HL-60/S4 treated with retinoic acid at 250 ng/mL for 4 days and 3 days (cell line): ENCODE measurements around the gene CACNA1A.

Experiments
- in situ Hi-C: fragments of 300-500 bp; cut with MboI; formaldehyde crosslinking; loops from 2 replicates; pipeline ENCODE4 v1.7.0; 2022; ENCODE audit warnings: low sequenced_read_pairs

The CACNA1A gene

DNA sequence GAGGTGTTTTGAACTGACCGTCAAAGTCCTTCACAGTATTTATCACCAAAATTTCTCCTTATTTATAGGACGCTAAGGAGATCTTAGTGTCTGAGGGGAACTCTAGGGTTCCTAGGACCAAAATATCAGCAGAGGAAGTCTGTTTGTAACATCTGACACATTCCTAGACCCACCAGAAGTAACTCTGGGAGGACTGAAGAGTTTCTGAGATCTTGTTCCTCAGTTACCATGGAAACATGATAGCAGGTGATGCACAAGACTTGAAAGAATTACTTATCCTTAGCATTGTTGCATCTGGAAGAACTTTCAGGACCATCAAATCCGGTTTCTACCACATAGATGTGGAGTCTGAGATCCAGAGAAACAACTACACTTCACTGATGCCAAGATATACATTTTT is 191.5 kb downstream of the CACNA1A start:
- in situ Hi-C loops: no loop called here

DNA sequence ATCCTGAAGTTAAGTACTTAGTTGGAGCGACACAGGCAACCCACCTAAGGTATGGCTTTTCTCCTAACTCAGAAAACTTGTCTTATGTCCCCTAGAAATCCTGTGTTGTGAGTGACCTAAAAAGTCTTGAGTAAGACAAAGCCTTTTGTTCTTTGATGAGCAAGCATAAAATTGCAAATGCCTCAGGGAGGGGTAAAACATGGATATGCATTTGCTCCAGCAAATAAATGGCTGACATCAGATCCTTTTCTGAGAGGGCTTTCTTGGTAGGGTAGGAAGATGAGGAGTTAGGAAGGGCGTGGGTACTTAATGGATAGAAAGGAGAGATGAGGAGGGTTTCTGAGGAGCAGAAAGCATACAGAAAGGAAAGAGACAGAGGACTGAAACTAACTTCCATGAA is 192.4 kb downstream of the CACNA1A start:
- in situ Hi-C loops: no loop called here

GRCh38 chr19:13309864-13310263 is 196.4 kb downstream of the CACNA1A start:
- in situ Hi-C loops: no loop called here

GRCh38 chr19:13303381-13304129 is 202.7 kb downstream of the CACNA1A start:
- in situ Hi-C loops: no loop called here

GRCh38 chr19:13302526-13303270 is 203.6 kb downstream of the CACNA1A start:
- in situ Hi-C loops: no loop called here

- in situ Hi-C loops: no loop called here
Measured at GRCh38 chr19:13301627-13302334, 204.5 kb downstream of the CACNA1A start.

DNA sequence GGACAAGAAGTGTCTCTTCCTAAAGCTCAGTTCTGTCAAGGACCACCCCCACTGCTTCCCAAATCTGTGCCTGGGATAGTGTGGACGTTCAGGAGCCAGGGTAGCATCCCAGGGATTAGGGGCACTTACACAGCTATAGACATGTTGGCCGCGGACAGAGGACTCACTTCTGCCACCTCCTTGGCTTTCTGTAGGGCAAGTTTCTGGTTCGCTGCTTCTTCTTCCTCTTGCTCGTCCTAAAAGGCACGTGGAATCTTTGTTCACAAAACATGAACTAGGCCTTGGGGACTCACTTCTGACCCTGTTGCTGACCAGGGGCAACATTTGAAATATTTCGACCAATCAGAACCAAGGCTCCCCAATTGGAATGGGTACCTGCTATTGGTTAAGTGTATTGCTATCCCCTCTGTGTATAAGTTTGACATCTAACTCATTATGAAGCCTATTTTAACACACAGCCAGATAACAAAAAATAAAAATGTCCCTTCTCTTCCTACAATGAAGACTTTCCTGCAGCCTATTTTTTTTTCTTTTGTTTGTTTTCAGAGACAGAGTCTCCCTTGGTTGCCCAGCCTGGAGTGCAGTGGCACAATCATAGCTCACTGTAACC is 205.8 kb downstream of the CACNA1A start:
- in situ Hi-C loops: no loop called here

DNA sequence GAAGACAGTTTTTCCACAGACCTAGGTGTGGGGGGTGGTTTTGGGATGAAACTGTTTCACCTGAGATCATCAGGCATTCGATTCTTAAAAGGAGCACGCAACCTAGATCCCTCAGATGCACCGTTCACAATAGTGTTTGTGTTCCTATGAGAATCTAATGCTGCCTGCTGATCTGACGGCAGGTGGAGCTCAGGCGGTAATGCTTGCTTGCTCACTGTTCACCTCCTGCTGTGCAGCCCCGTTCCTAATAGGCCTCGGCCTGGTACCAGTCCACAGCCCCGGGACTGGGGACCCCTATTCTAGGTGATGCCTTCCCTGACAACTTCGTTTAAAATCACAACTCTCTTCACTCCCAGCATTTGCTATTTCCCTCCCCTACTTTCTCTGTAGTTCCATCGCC is 206.4 kb downstream of the CACNA1A start:
- in situ Hi-C loops: loop anchor here (25.0 kb wide), 2 partner anchors 287 to 562 kb away; no protein-coding TSS in a partner anchor

DNA sequence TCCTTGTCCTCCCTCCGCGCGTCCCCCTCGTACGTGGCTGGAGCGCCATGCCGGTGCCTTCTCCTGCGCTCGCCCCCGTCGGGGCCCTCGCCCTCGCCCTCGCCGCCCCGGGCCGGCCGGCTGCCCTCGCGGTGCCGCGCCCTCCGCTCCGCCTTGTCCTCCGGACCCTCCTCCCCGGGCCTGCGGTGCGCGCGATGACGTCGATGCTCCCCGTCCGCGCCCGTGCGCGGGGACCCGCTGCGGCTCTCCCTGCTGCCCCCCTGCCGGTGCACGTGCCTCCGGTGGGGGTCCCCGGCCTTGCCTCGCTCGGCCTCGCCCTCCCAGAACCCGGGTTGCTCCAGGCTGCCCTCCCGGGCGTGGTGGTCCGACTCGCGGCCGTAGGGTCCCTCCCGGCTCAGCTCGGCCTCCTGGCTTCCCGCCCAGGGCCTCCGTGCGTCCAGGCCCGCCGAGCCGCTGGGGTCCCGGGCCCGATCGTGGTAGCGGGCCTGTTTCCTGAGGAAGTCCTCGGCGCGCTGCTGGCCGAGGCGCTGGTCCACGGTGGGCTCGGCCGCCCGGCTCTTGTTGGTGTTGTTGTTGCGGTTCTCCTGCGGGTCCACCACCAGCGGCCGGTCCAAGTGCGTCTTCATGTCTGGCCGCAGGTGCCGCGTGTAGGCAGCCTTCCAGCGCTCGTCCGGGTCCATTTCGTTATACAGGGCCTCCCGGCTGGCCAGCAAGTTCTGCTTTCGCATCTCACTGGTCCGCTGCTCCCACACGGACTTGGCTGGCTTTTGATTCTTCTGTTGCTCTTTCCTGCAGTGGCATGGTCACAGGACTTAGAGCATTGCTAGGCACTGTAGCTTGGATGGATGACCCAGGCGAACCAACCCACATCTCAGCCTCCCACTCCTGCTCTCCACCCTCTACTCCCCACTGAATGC is 207.5 kb downstream of the CACNA1A start:
- in situ Hi-C loops: loop anchor here (25.0 kb wide), 2 partner anchors 288 to 563 kb away; no protein-coding TSS in a partner anchor

DNA sequence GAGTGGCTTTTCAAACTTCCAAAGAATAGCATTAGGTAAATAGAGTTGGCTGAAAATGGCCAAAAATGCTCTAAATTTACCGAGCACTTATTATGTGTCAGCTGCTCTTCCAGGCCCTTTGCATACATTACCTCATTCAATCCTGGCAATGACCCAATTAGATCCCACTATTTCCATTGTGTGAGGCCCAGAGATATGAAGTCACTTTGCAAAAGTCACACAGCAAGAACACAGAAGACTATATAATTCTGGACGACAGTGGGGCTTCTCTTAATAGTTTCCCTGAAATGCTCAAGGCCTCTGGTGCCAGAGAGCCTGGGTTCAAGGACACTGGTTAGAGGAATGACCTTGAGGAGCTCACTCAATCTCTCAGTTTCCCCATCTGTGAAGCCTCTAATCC is 209.3 kb downstream of the CACNA1A start:
- in situ Hi-C loops: loop anchor here (25.0 kb wide), 2 partner anchors 290 to 565 kb away; no protein-coding TSS in a partner anchor

DNA sequence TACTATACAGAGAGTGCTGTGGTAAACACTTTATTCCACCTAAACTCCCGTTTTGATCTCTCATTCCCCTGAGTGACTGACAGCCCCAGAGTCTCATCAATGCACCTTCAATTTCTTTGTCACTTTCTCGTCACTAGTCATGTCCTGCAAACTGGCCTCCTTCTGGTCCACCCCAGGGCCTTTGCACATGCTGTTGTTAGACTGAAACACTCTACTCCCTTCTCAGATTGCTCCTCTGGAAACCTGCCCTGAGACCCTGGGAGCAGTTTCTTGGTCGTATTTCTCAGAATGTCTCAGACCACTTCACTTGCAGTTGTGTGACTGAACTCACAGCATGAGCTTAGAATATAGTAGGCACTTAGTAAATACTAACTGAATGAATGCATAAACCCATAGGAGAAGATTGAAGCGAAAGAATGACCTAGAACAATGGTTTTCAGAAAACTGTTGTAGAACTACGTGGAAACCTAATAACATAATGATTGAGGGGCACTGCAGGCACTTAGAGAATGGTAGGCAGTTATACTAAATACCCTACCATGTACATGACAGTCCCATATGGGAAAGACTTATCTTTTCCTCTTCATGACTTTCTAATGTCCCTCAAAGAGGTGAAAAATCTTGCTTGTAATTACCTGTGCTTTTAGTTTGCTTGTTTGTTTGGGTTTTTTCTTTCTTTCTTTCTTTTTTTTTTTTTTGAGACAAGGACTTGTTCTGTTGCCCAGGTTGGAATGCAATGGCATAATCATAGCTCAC is 211.3 kb downstream of the CACNA1A start:
- in situ Hi-C loops: loop anchor here (25.0 kb wide), 2 partner anchors 292 to 567 kb away; no protein-coding TSS in a partner anchor

- in situ Hi-C loops: loop anchor here (25.0 kb wide), 2 partner anchors 295 to 570 kb away; no protein-coding TSS in a partner anchor
Measured at GRCh38 chr19:13291913-13292312, 214.4 kb downstream of the CACNA1A start.

DNA sequence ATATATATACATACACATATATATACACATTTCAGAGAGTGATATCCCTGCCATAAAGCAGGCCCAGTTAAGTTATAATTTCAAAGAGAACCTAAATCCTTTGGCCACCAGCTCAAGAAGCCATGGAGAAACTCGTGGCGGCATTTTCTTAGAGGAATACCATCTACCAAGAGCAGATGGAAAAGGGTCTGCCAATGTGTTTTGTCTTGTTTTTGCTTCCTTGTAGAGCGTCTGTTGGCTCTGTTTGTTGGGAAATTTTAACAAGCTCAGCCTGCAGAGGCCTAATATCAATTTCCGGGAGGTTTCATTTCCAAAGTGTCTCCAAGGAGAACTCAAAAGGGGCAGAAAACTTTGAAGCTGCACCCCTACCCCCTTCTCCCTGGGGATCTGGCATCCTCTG is 215.5 kb downstream of the CACNA1A start:
- in situ Hi-C loops: loop anchor here (25.0 kb wide), 2 partner anchors 297 to 572 kb away; no protein-coding TSS in a partner anchor

DNA sequence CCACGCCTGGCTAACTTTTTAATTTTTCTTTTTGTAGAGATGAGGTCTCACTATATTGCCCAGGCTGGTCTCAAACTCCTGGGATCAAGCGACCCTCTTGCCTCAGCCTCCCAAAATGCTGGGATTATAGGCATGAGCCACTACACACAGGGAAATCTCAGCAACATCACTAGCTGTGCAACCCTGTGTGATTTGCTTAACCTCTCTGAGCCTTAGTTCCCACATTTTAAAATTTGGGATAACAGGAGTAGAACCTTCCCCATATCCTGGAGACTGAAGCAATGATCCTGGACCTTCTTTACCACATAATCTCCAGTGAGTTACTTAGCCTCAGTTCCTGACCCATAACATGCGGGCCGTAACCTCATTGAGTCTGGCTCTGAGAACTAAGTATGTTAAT is 217.0 kb downstream of the CACNA1A start:
- in situ Hi-C loops: loop anchor here (25.0 kb wide), 2 partner anchors 298 to 573 kb away; no protein-coding TSS in a partner anchor

DNA sequence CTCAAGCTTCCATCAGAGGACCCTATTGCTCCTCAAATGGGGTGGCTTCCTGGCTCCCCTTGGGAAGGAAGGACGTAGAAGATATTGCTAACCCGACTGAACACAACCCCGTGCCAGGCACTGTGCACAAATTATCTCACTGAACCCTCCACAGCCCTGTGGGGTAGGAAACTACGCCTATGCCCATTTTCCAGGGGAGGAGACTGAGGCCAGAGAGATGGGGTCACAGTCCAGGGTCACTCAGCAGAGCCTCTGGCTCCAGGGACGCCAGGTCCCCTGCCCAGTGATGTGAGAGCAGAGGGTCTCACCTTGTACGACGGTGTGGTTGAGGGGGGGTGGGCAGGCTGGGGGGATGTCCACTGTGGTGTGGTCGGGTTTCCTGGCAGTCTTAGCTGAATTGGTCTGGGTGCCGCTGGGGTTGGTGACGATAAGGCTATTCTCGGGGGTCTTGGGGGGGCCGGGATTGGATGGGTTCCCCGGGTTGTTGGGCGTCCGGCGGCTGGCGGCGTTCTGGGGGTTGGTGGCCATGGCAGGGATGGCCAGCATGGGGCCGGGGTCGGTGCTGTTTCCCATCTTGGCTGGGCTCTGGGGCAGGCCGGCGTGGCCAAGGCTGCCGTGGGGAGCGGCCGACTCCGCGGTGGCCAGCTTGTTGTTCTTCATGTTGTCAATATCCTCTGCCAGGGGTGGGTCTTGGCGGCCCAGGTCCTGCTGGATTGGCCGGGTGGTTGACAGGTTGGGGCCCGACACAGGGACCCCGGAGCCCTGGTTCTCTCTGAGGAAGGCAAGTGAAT is 219.9 kb downstream of the CACNA1A start:
- in situ Hi-C loops: loop anchor here (25.0 kb wide), 2 partner anchors 301 to 576 kb away; no protein-coding TSS in a partner anchor

DNA sequence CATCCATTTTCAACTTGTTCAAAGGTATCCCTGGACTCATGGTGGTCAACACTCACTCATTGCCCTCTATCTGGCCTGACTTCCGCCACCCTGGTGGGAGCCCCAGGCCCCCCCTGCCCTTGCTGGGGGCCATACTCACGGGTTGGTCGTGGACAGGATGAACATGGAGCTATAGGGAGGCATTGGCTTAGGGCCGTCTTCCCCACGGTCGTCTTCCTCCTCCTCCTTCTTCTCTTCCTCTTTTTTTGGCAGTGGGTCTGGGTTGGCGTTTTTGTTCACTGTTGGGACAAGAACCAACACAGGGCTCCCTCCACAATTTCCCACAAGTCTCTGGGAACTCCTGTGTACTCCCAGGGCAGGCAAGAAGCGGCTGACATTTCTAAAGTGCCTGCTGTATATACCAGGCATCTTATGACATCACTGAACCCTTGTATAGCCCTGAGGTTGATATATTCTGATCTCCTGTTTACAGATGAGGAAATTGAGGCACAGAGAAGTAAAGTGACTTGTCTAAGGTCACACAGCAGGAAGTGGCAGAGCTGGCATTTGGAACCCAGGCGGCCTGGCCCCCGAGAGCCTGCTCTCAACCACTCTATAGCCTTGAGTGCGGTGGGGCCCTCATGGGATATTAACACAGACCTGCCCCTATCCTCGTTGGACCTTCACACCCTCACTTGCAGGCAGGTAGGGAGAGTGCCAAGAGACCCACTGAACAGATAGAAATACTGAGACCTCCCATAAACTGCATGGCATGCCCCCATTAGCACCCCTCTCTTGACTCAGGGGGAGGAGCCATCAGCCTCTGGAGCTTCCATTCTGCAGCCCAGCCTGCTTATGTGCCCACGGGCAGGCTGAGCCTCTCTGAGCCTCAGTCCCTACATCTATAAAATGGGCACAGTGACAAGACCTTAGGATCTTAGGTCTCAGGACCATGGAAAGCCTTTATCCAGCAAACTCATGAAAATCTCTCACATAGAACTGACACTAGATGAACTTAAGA is 221.1 kb downstream of the CACNA1A start:
- in situ Hi-C loops: loop anchor here (25.0 kb wide), 2 partner anchors 302 to 577 kb away; no protein-coding TSS in a partner anchor

DNA sequence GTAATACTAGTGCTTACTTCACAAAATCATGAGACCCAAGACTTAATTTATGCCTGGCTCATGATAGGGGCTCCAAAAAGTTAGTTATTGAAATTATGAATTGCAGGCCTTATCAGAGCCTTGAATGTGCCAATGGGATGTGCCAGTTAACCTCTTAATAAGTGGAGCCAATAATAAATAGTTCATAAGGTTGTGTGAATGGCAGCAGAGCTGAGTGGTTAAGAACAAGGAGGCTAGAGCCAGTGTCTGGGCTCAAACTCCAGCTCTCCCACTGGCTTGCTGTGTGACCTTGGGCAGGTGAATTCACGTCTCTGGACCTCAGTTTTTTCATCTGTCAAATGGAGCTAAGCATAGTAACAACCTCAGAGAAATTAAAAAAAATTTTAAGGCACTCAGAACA is 222.4 kb downstream of the CACNA1A start:
- in situ Hi-C loops: loop anchor here (25.0 kb wide), 2 partner anchors 303 to 578 kb away; no protein-coding TSS in a partner anchor
